GM18909 (cell line): ENCODE results near the gene LARGE1.

ENCODE experiments used
- ATAC-seq: cut with Tn5 transposase; IDR thresholded peaks from one replicate; pipeline ENCODE4 v1.9.1; 2021; ENCODE audit warnings: mild to moderate bottlenecking; ENCODE audit not compliant: unreplicated experiment, poor library complexity

The LARGE1 gene

GRCh38 chr22:33745501-33745900, 174.8 kb downstream of the LARGE1 start:
- ATAC-seq, result no peak

DNA sequence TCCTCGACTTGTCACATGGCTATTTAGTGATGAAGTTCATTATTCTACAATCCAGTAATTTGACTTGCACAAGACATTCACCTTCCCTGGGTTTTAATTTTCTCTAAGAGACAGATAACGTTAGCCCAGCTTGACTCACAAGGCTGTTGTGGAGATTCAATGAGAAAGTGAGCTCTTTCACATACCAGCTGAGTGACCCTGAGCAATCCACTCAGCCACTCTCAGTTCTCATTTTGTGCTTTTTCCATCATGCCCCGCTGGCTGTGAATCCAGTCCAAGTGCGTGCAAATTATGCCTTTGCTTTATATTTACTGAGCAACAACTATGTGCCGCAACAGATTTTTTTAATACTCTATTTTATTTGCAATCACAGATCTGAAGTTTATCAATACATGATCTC, 176.5 kb downstream of the LARGE1 start:
- no peak for ATAC-seq

DNA sequence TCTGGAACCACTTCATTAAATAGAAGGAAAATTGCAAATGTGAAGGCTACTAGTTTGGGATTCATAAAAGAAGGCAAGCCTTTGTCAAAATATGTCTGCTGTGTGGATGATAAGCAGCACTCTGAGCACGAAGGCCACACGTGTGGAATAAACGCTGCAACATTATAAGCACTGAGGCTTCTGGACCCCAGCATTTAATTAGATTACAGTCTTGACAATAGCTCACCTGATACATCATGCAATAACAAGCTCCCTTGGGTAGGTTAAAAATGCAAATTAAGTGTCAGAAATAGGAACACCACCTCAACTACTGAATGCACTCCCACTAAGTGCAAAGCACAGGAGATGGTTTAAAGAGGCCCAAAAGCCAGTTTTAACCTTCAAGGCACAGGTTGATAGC, 179.3 kb downstream of the LARGE1 start:
- ATAC-seq, result no peak

- ATAC-seq, result no peak
These were observed 180.8 kb downstream of the LARGE1 start for GRCh38 chr22:33739516-33739915.

DNA sequence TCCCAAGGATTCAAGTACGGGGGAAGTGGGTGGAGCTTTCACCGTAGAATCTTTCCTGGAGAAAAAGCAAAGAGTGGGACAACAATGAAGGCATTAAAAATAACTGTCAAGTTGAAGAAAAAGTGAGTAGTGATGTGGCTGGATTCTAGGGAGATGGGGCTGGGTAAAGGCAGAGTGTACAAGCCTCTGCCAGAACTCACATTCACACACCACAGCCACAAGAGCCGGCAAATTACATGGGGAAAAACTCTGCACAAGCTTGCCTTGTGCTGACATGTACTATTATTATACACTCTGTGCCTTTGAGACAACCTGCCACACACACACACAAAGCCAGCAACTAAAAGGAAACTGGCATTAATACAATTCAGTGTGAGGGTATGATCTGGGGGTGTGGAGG, 182.6 kb downstream of the LARGE1 start:
- ATAC-seq, result no peak

DNA sequence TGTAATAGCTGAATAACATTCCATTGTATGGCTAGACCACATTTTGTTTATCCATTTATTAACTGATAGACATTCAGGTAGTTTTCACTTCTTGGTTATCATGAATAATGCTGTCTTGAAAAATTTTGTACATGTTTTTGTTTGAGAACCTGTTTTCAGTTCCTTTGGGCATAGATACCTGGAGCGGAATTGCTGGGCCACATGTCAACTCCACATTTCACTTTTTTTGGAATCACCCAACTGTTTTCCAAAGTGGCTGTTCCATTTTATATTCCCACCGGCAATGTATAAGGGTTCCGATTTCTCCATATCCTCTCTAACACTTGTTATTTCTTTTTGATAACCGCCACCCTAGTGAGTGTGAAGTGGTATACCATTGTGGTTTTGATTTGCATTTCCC, 184.3 kb downstream of the LARGE1 start:
- no peak for ATAC-seq

- no peak for ATAC-seq
These were observed 191.4 kb downstream of the LARGE1 start for GRCh38 chr22:33728847-33729246.

GRCh38 chr22:33726294-33726734, 194.0 kb downstream of the LARGE1 start:
- no peak for ATAC-seq

GRCh38 chr22:33723915-33724314, 196.4 kb downstream of the LARGE1 start:
- ATAC-seq, result no peak

GRCh38 chr22:33722816-33723215, 197.5 kb downstream of the LARGE1 start:
- ATAC-seq, result no peak

- ATAC-seq, result no peak
These were observed 200.0 kb downstream of the LARGE1 start for GRCh38 chr22:33720166-33720878.

DNA sequence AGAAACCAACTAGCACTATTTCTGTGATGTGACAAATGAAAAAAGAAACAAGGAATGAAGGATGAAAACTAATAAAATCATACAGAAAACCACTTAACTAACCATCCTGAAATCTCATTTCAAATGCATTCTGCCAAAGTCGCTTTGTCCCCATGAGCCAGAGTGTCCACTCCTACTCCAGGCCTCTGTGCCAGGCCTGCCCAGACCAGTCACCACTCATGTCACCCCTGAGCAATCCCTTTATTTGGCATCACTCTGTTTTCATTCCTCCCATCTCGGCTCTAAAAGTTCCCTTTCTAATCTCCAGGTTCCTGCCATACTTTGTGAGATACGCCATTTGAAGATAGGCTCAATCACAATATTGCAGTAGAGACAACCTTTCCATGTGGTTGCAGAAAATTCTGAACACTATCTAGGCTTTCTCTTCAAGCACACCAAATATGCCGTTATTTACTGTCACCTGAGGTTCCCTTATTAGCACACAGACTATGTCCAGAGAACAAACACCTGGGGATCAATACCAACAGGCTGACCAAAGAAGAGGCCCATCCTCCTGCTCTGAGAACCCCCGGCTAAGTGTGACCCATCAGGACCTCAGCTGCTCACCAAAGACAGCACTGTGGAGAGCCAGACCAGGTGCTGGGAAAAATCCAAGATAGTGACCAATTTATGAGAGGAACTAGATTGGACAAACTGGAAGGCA, 202.4 kb downstream of the LARGE1 start:
- no peak for ATAC-seq

DNA sequence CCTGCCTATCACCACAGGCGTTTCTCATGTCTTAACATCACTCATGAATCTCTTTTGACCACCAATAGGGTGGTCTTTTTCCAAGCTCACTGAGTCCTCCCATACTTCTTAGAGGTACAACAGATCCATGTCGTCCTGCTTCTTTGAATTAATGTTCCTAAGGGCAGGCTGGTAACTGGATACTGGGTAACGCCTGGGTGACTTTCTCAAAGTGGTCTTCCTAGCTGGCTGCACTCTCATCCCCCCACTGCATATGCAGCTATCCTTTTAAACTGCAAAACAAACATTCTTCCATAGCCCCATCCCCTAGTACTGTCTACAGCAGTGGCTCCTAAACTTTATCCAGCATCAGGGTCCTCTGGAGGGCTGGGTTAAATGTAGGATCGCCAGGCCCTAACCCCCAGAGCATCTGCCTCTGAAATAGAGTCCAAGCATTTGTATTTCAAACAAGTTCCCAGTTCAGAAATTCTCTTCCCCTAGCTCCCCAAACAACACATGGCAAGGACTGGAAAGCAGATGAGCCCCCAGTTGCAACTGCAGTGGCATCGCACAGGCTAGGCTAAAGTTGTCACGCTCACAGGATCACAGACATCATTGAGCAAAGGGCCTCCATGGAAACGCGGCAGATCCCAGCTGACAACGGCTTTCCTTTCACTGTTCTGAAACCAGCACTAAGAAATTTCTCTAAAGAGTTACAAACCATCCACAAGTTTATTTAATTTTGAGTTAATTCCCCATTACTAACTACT, 204.9 kb downstream of the LARGE1 start:
- no peak for ATAC-seq

- ATAC-seq, result no peak
These were observed 209.9 kb downstream of the LARGE1 start for GRCh38 chr22:33710326-33710725.

DNA sequence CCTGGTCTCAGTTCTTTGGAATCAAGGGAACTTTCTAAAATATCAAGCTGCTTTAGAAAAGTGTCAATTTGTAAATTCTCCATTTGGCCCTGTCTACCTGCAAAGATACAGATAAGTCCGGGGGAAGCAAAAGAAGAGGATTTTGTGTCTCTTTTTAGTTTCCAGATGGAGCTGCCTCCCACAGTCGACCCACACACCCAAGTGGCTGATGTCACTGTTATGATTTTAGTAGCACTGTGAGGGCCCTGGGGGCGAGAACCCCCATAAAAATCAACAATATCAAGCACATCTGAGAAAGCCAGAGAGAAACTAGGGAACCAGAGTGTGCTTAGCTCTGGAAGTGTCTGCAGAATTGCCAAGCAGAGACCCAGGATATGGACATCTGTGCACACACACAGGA, 212.7 kb downstream of the LARGE1 start:
- no peak for ATAC-seq

DNA sequence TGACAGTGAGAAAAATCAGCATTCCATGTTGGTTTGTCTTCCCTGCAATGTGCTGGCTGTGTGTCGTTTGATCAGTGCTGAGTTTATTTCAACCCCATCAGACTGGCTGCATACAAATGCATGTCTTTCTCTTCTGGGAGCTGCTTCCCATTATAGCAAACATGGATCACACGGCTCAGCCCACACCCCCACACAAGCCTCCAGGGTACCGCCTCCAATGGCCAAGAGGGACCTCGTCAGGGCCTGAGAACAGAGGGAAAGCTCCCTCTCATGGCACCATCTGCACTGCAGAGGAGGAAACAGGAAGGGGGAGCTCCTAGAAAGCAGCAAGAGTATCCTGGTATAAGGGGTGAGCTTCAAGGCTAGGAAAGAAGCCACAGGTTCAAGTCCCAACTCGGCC, 214.2 kb downstream of the LARGE1 start:
- no peak for ATAC-seq

- no peak for ATAC-seq
These were observed 221.1 kb downstream of the LARGE1 start for GRCh38 chr22:33699176-33699575.

GRCh38 chr22:33697640-33698039, 222.6 kb downstream of the LARGE1 start:
- no peak for ATAC-seq

DNA sequence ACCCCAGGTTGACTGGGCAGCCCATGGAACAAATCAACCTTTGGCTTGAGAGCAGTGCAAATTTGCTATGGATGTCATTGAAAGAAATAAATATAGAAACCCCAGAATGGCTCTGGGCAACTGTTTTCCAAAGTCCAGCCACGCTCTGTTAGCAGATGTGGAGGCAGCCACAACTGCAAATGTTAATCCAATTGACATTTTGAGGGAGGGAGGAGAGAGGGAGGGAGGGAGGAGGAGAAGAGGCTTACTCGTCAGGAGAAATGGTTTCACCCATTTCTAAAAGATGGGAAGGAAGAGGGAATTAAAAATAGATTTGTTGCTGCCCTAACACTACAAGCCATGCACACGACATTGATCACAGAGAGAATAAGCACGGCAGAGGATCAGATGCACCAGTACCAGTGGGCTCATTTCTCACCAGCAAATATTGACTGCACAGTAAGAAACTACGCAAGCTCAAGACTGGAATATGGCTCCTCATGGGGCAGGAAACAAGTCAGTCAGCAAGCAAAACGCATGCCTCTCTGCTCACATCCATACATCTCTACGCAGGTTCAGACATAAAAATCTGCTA, 229.1 kb downstream of the LARGE1 start:
- no peak for ATAC-seq

DNA sequence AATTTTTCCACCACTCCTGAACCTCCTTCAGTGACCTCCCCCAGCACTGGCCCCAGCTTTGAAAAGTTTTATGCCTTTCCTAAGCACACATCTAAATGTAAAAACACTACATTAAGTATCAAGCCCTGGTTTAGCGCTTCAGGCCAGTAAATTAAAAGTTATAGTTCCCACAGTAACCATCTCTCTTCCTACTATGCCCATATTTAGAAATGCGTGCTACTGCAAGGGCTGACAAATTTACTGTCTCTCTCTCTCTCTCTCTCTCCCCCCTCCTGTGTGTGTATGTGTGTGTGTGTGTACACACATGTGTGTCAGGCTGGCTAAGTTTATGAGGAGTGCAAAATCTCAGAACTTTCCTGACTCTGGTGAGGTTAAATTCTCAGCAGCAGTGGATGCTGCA, 231.4 kb downstream of the LARGE1 start:
- ATAC-seq, result no peak

DNA sequence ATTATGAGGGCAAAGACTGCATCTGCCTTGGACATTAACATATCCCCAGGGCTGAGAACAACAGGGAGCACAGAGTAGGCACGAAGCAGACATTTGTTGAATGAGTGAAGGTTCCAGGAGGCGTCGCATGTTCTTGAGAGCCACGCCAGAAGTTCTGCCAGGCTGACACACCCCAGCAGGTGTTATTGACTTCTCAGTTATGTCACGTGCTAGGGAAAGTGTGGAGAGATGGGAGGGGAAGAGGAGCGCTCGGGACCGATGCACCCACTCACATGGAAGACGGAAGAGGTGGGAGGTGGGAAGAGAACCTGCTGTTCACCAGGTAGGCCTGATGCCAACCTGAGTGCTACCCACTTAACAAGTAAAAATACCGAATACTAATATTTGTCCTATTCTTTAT, 232.8 kb downstream of the LARGE1 start:
- no peak for ATAC-seq
